SK-N-SH treated with all-trans-retinoic acid at 6 μM for 48 hours (cell line): ENCODE measurements around the gene TTLL10.

Source experiments
- ATAC-seq: fragments of 200-7000 bp; cut with Tn5 transposase; 3 replicates; pipeline ENCODE4 v1.9.1; 2020; ENCODE audit warnings: mild to moderate bottlenecking, moderate library complexity
- BACH2 ChIP-seq: fragments of 250-450 bp; sonication (Bioruptor Pico); IDR thresholded peaks from 2 replicates; pipeline ENCODE4 v1.9.0; 2021; ENCODE audit warnings: mild to moderate bottlenecking, borderline replicate concordance
- CSDC2 ChIP-seq: fragments of 250-450 bp; sonication (Bioruptor Pico); IDR thresholded peaks from 2 replicates; pipeline ENCODE4 v1.5.0; 2020; ENCODE audit warnings: mild to moderate bottlenecking, moderate library complexity
- ESRRG ChIP-seq: fragments of 250-450 bp; sonication (Bioruptor Pico); IDR thresholded peaks from 2 replicates; pipeline ENCODE4 v1.6.1; 2021; ENCODE audit warnings: mild to moderate bottlenecking
- ISL1 ChIP-seq: fragments of 250-450 bp; sonication (Bioruptor Pico); IDR thresholded peaks from 2 replicates; pipeline ENCODE4 v2.1.2; 2022; ENCODE audit warnings: mild to moderate bottlenecking, moderate library complexity
- OSR1 ChIP-seq: fragments of 250-450 bp; sonication (Bioruptor Pico); IDR thresholded peaks from 2 replicates; pipeline ENCODE4 v1.8.0; 2022; ENCODE audit warnings: moderate library complexity, mild to moderate bottlenecking, inconsistent platforms
- PPARA ChIP-seq: fragments of 250-450 bp; sonication (Bioruptor Pico); IDR thresholded peaks from 2 replicates; pipeline ENCODE4 v1.5.0; 2020; ENCODE audit warnings: mild to moderate bottlenecking, borderline replicate concordance
- RARB ChIP-seq: fragments of 250-450 bp; sonication (Bioruptor Pico); IDR thresholded peaks from 2 replicates; pipeline ENCODE4 v1.8.0; 2021; ENCODE audit warnings: mild to moderate bottlenecking, moderate library complexity
- SNAI2 ChIP-seq: fragments of 250-450 bp; sonication (Bioruptor Pico); IDR thresholded peaks from 2 replicates; pipeline ENCODE4 v1.5.0; 2020; ENCODE audit warnings: mild to moderate bottlenecking, moderate library complexity
- TCF4 ChIP-seq: fragments of 250-450 bp; sonication (Bioruptor Pico); IDR thresholded peaks from 2 replicates; pipeline ENCODE4 v1.8.0; 2021; ENCODE audit warnings: mild to moderate bottlenecking, moderate library complexity, borderline replicate concordance
- TOX ChIP-seq: fragments of 250-450 bp; sonication (Bioruptor Pico); IDR thresholded peaks from 2 replicates; pipeline ENCODE4 v1.8.0; 2021; ENCODE audit warnings: mild to moderate bottlenecking, moderate library complexity, borderline replicate concordance
- ZC3H10 ChIP-seq: fragments of 250-450 bp; sonication (Bioruptor Pico); IDR thresholded peaks from 2 replicates; pipeline ENCODE4 v1.5.1; 2021; ENCODE audit warnings: mild to moderate bottlenecking, moderate library complexity
- ZFP3 ChIP-seq: fragments of 250-450 bp; sonication (Bioruptor Pico); IDR thresholded peaks from 2 replicates; pipeline ENCODE4 v1.5.0; 2020; ENCODE audit warnings: mild to moderate bottlenecking, moderate library complexity
- ZFP30 ChIP-seq: fragments of 450-650 bp; formaldehyde crosslinking; IDR thresholded peaks from 2 replicates; pipeline ENCODE4 v1.5.0; 2022; ENCODE audit warnings: mild to moderate bottlenecking, moderate library complexity
- ZNF565 ChIP-seq: fragments of 450-650 bp; formaldehyde crosslinking; conservative IDR thresholded peaks from 2 replicates; pipeline ENCODE4 v1.5.0; 2020; ENCODE audit warnings: low read depth, mild to moderate bottlenecking, moderate library complexity
- ZNF70 ChIP-seq: fragments of 450-650 bp; formaldehyde crosslinking; IDR thresholded peaks from 2 replicates; pipeline ENCODE4 v1.5.0; 2020; ENCODE audit warnings: mild to moderate bottlenecking, moderate library complexity
- TF ChIP-seq, protein P1 (sequence below): fragments of 250-450 bp; sonication (Bioruptor Pico); IDR thresholded peaks from 2 replicates; pipeline ENCODE4 v1.5.0; 2020; ENCODE audit warnings: mild to moderate bottlenecking, moderate library complexity
- TF ChIP-seq, protein P2 (sequence below): fragments of 250-450 bp; sonication (Bioruptor Pico); IDR thresholded peaks from 2 replicates; pipeline ENCODE4 v1.8.0; 2020; ENCODE audit warnings: mild to moderate bottlenecking, moderate library complexity, borderline replicate concordance
- TF ChIP-seq, protein P3 (sequence below): fragments of 250-450 bp; sonication (Bioruptor Pico); IDR thresholded peaks from 2 replicates; pipeline ENCODE4 v1.8.0; 2021; ENCODE audit warnings: low read depth, mild to moderate bottlenecking, moderate library complexity, borderline replicate concordance
- TF ChIP-seq, protein P4 (sequence below): fragments of 250-450 bp; sonication (Bioruptor Pico); IDR thresholded peaks from 2 replicates; pipeline ENCODE4 v1.5.1; 2021; ENCODE audit warnings: mild to moderate bottlenecking, moderate library complexity
- TF ChIP-seq, protein P5 (sequence below): fragments of 250-450 bp; sonication (Bioruptor Pico); IDR thresholded peaks from 2 replicates; pipeline ENCODE4 v1.5.1; 2020; ENCODE audit warnings: low read depth, mild to moderate bottlenecking, moderate library complexity

The TTLL10 gene

DNA sequence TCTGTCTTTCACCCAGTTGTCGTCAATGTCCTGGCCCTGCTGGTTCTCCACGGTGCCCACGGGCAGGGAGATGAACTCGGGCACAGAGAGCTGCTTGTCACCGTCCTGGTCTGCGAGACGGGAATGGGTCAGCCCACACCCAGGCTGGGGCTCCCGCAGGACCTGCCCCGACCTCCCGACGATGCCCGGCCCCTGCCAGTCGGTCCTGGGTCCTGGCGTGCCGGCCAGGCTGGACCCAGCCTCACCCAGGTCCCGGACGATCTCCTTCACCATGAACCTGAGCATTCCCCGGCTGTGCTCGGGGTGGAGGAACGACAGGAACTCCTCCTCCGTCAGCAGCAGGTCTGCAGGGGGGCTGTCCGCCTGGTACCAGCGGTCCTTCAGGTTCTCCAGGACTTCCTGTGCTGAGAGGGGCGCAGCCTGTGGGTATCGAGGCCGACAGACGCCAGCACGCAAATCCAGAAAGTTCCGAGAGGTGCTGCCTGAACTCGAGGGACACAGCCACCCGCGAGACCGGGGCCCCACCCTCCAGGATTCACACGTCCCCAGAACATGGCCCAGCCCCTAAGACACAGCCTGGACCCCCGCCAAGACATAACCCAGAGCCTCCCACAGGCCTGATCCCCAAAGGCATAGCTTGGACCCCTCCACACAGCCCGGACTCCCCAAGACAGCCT is 45.0 kb downstream of the TTLL10 start:
- TF ChIP-seq, protein P1, sequence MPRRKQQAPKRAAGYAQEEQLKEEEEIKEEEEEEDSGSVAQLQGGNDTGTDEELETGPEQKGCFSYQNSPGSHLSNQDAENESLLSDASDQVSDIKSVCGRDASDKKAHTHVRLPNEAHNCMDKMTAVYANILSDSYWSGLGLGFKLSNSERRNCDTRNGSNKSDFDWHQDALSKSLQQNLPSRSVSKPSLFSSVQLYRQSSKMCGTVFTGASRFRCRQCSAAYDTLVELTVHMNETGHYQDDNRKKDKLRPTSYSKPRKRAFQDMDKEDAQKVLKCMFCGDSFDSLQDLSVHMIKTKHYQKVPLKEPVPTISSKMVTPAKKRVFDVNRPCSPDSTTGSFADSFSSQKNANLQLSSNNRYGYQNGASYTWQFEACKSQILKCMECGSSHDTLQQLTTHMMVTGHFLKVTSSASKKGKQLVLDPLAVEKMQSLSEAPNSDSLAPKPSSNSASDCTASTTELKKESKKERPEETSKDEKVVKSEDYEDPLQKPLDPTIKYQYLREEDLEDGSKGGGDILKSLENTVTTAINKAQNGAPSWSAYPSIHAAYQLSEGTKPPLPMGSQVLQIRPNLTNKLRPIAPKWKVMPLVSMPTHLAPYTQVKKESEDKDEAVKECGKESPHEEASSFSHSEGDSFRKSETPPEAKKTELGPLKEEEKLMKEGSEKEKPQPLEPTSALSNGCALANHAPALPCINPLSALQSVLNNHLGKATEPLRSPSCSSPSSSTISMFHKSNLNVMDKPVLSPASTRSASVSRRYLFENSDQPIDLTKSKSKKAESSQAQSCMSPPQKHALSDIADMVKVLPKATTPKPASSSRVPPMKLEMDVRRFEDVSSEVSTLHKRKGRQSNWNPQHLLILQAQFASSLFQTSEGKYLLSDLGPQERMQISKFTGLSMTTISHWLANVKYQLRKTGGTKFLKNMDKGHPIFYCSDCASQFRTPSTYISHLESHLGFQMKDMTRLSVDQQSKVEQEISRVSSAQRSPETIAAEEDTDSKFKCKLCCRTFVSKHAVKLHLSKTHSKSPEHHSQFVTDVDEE (CRISPR knock-in tag) = no peak
- TF ChIP-seq BACH2 = no peak
- TF ChIP-seq ZFP3 (CRISPR knock-in tag) = no peak
- no peak for ATAC-seq

DNA sequence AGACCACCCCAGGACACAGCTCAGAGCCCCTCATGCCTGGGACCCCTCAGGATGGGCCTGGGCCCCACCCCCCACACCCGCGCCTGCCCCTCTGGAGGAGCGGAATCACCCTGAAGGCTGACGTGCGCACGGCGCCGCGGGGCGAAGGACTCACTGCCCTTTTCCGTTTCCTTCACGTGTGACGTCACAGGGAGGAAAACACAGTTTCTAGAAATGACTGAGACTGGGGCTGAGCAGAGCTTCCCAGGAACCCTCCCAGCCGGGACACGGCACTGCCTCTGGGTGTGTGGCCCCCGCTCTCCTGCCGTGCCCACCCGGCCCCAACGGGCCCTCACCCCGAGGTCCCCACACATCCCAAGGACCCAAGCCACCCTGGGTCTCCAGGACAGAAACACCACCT is 45.7 kb downstream of the TTLL10 start:
- no peak for ATAC-seq
- TF ChIP-seq, protein P2, sequence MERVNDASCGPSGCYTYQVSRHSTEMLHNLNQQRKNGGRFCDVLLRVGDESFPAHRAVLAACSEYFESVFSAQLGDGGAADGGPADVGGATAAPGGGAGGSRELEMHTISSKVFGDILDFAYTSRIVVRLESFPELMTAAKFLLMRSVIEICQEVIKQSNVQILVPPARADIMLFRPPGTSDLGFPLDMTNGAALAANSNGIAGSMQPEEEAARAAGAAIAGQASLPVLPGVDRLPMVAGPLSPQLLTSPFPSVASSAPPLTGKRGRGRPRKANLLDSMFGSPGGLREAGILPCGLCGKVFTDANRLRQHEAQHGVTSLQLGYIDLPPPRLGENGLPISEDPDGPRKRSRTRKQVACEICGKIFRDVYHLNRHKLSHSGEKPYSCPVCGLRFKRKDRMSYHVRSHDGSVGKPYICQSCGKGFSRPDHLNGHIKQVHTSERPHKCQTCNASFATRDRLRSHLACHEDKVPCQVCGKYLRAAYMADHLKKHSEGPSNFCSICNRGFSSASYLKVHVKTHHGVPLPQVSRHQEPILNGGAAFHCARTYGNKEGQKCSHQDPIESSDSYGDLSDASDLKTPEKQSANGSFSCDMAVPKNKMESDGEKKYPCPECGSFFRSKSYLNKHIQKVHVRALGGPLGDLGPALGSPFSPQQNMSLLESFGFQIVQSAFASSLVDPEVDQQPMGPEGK (CRISPR knock-in tag) = no peak
- TF ChIP-seq ZC3H10 (CRISPR knock-in tag) = no peak
- no peak for TF ChIP-seq ZNF70 (CRISPR knock-in tag)
- no peak for TF ChIP-seq RARB
- no peak for TF ChIP-seq OSR1
- no peak for TF ChIP-seq ESRRG (CRISPR knock-in tag)
- TF ChIP-seq BACH2 = no peak
- no peak for TF ChIP-seq TOX
- TF ChIP-seq, protein P3, sequence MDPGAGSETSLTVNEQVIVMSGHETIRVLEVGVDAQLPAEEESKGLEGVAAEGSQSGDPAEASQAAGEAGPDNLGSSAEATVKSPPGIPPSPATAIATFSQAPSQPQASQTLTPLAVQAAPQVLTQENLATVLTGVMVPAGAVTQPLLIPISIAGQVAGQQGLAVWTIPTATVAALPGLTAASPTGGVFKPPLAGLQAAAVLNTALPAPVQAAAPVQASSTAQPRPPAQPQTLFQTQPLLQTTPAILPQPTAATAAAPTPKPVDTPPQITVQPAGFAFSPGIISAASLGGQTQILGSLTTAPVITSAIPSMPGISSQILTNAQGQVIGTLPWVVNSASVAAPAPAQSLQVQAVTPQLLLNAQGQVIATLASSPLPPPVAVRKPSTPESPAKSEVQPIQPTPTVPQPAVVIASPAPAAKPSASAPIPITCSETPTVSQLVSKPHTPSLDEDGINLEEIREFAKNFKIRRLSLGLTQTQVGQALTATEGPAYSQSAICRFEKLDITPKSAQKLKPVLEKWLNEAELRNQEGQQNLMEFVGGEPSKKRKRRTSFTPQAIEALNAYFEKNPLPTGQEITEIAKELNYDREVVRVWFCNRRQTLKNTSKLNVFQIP (CRISPR knock-in tag) = no peak
- TF ChIP-seq ZNF565 (CRISPR knock-in tag) = no peak
- TF ChIP-seq, protein P4, sequence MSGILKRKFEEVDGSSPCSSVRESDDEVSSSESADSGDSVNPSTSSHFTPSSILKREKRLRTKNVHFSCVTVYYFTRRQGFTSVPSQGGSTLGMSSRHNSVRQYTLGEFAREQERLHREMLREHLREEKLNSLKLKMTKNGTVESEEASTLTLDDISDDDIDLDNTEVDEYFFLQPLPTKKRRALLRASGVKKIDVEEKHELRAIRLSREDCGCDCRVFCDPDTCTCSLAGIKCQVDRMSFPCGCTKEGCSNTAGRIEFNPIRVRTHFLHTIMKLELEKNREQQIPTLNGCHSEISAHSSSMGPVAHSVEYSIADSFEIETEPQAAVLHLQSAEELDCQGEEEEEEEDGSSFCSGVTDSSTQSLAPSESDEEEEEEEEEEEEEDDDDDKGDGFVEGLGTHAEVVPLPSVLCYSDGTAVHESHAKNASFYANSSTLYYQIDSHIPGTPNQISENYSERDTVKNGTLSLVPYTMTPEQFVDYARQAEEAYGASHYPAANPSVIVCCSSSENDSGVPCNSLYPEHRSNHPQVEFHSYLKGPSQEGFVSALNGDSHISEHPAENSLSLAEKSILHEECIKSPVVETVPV = no peak
- TF ChIP-seq, protein P5, sequence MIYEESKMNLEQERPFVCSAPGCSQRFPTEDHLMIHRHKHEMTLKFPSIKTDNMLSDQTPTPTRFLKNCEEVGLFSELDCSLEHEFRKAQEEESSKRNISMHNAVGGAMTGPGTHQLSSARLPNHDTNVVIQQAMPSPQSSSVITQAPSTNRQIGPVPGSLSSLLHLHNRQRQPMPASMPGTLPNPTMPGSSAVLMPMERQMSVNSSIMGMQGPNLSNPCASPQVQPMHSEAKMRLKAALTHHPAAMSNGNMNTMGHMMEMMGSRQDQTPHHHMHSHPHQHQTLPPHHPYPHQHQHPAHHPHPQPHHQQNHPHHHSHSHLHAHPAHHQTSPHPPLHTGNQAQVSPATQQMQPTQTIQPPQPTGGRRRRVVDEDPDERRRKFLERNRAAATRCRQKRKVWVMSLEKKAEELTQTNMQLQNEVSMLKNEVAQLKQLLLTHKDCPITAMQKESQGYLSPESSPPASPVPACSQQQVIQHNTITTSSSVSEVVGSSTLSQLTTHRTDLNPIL (CRISPR knock-in tag) = no peak
- no peak for TF ChIP-seq PPARA (CRISPR knock-in tag)
- TF ChIP-seq TCF4 (CRISPR knock-in tag) = no peak
- TF ChIP-seq, all 23 proteins: peak for 0

DNA sequence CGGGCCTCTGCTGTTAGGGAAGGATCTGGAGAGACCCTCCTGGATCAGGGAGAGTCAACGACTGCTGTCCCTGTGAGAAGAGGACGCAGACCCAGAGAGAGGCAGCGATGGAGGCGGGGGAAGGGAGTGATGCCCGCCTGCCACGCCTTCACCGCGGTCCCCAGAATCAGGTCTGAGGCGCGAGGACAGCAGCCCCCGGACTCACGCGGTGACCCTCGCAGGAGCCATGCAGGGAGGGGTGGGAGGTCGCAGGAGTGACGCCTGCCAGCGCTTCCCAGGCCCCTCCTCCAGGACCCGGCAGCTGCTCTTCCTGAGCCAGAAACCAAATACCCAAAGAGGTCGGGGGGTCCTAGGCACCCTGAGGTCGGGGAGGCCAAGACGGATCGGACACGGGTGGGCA is 46.5 kb downstream of the TTLL10 start:
- ATAC-seq = no peak
- no peak for TF ChIP-seq SNAI2
- no peak for TF ChIP-seq ISL1 (CRISPR knock-in tag)
- TF ChIP-seq CSDC2 (CRISPR knock-in tag) = no peak
- TF ChIP-seq, protein P1 (CRISPR knock-in tag) = no peak
- TF ChIP-seq, protein P3 (CRISPR knock-in tag) = no peak
- TF ChIP-seq, protein P2 (CRISPR knock-in tag) = no peak
- TF ChIP-seq ZFP30 (CRISPR knock-in tag) = no peak
- no peak for TF ChIP-seq ZNF70 (CRISPR knock-in tag)
- TF ChIP-seq, protein P4 = no peak
- TF ChIP-seq TOX = no peak
